Epidermal melanocyte (primary cell): ENCODE data around the gene PKN1.
"Not testable (repeated sequence)": the region's sequence is repeated elsewhere in the genome, so short reads cannot be mapped to it uniquely, and the experiment has no call there.

ENCODE experiments used
- DNase-seq: peaks from one replicate; pipeline ENCODE4 v3.0.0; 2011; ENCODE audit warnings: low spot score; ENCODE audit not compliant: insufficient read length

Gene PKN1

DNA sequence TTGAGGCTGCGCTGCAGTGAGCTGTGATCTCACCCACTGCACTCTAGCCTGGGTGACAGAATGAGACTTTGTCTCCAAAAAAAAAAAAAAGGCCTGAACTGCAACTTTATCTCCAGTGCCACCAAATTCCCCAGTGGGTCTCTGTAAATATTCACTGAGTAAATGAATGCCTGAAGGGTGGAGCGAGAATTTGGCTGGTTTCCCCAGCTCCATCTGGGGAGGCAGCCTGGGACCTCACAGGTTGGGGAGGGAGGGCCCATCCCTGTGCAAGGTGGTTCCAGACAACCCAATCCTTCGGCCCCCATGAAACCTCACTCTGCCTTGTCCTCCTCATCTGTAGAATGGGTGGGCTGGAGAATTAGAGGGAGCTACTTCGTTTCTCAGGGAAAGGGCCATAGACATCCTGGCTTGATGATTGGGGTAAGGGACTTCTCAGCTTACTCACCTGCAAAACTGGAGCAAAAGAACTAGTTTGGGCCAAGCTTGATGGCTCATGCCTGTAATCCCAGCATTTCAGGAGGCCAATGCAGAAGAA is 4.2 kb upstream of the PKN1 start:
- no peak for DNase-seq

DNA sequence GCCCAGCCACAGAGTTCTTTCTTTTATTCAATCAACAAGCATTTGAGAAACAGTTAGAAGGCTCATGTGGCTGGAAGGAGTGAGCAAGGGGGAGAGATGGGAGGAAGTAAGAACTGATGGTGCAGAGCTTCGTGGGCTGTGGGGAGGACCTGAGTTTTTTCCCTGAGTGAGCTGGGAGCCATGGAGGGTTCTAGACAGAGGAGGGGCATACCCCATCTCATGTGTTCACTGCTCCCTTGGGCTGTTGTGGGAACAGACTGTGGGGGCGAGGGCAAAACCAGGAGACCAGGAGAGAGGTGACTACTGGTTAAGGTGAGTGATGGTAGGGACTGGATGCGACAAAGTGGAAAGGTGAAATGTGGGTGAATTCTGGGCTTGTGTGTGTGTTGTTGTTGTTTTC is 2.4 kb upstream of the PKN1 start:
- no peak for DNase-seq

DNA sequence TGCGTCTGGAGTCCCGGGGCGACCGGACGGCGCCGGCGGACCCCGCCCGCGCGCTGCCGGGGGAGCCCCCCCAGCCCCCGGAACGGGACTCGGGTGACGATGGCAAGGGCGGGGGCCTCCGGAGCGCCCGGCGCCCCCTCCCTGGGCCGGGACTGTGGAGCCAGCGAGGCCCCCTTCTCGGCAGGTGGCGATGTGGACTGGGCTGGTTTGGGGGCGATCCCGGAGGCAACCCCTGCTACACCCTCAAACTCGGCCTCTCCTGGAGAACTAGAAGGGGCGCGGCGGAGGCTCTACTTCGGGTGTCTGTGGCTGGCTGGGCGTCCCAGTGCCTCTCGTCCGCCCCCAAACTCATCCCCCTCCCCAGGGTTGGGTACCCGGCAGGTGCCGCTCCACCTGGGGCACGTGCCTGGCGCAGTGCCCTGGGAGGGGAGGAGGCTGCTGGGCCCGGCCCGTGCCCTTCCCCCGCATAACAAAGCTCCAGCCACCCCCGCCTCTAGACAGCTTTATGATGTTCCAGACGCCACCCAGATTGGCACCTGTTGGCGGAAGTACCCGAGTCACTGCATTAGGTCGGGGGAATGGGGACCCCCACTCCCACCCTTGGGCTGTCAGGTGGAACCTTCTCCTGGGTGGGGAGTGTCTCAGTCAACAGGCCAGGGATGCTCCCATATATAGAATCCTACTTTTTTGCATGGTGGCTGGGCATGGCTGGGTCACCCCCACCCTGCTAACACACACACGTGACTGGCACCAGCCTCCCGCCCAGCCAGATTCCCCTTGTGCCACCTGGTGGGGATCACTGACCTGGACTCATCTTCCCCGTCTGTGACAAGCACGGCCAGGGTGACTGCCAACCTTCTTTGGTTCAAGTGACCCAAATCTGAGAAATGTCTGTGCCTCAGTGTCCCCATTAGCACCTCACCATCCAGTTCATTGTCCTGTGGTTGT is 722 bp downstream of the PKN1 start:
- DNase-seq, result no peak

DNA sequence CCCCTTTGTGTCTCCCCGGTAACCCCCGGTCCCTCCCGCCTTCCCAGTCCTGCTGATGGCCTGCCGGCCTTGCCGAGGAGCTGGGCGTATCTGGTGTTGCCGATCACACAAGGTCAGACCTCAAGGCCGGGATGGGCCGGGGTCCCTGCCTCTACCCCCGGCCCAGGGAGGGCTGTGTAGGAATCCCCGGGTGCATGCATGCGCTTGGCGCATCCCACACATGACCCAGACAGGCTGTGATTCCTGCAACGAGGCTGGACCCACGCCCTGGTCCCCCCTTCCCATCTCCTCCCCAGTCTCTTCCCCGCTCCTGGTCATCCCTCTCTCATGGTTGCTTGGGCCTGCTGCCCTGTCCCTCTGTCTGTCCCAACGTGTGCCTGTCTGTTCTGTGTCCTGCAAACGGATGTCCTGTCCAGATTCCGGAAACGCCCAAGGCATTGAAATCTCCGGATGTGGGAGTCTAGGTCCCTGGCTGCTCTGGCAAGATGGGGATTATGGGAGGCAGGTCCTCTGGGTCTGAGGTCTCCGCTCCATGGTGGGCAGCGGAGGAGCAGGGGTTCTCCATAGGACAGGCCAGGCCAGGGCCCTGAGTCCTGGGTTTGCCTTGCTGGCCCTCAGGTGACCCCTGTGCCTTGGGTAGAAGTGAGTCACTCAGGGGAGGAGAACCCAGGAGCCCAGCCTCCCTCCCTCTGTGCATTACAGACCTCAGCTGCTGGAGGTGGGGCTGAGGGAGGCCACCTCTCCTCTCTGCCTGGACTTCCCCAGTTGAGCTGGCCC is 1.6 kb downstream of the PKN1 start:
- DNase-seq, result no peak

DNA sequence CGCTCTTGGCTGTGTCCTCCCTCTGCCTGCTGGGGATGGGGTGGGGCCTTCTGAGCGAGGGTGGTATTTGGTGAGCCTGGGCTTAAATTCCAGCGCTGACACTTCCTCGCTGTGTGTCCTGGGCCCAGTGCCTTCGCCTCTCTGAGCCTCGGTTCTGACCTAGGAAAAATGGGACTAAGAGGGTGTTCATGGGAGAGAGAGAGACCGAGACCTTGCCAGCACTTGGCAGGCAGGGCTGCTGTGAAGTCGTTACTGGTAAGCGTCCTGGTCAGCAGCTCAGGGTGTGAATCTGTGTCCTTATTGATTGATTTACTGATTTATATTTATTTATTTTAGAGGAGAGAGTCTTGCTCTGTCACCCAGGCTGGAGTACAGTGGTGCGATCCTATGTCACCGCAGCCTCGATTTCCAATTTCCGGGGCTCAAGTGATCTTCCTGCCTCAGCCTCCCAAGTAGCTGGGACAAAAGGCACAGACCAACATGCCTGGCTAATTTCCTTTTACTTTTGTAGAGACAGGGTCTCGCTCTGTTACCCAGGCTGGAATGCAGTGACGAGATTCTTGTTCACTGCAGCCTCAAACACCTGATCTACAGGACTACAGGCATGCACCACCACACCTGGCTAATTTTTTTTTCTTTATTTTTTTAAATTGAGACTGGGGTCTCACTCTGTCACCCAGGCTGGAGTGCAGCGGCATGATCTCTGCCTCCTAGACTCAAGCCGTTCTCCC is 2.4 kb downstream of the PKN1 start:
- DNase-seq, result no peak

DNA sequence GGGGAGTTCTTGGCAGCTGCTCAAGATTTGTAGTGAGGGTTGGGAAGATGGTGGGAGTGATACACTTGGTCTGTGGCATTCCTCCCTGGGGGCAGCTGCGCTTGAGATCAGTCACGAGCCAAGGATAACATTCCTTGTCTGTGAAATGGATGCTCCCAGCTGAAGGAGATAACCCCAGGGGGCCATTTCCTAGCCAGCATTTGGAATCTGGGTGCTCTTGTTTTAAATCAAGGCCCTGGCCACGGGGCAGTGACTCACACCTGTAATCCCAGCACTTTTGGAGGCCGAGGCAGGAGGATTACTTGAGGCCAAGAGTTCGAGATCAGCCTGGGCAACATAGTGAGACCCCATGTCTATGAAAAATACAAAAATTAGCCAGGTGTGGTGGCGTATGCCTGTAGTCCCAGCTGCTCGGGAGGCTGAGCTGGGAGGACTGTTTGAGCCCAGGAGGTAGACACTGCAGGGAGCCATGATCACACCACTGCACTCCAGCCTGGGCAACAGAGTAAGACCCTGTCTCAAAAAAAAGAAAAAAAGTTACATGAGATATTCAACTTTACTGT is 4.6 kb downstream of the PKN1 start:
- no peak for DNase-seq

DNA sequence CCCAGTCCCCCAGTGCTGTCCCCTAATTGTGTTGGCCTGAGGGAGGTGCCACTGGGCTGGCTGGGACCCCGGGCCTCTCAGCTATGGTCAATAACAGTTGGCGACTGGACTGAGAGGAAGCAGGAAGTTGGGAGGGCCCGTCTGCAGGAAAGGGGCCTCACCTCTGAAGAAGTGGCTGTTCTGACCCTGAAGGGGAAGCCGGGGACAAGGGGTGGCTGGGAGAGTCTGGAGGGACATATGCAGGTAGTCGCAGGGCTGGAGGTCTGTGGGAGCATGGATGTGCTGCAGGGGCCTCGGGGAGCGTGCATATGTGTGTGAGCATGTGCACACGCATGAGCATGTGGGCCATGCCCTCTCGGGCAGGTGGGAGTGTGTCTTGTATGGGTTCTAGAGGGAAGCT is 5.9 kb downstream of the PKN1 start:
- no peak for DNase-seq

DNA sequence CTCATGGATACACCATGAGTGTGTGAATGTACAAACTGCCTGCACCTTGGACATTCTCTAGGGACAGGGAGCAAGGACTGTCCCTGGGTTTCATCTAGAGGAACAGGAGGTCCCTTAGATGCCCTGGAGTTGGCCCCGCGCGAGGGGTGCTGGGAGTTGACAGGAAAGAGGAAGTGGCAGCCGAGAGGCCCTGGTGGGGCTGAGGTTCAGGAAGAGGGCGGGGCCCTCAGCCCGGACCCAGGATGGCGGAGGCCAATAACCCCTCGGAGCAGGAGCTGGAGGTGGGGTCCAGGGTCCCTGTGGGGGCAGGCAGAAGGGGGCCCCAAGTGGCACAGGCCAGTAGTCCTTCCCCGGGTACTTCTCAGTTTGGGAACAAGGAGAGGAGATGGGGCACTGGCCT is 6.9 kb downstream of the PKN1 start:
- DNase-seq, result no peak

DNA sequence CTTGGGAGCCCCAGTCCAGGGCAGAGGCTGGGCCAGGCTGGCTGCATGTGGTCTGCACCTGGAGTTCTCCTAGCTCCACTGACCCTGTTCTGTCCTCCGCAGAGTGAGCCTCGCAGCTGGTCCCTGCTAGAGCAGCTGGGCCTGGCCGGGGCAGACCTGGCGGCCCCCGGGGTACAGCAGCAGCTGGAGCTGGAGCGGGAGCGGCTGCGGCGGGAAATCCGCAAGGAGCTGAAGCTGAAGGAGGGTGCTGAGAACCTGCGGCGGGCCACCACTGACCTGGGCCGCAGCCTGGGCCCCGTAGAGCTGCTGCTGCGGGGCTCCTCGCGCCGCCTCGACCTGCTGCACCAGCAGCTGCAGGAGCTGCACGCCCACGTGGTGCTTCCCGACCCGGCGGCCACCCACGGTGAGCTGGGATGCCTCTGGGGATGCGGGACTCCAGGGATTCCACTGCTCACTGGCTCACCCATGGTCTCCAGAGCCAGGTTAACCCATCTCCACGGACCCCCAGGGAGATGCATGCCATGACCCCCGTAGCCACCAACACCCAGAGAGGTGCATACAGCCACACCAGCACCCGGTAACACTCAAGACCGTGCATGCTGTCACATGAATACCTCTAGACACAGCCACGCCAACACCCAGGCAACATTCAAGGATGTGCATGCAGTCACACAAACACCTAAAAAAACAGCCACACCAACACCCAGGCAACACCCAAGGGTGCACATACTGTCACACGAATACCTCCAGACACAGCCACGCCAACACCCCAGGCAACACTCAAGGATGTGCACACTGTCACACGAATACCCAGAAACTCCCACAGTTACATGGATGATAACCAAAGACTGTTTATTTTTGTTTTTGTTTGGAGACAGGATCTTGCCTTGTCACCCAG is 8.2 kb downstream of the PKN1 start:
- DNase-seq, result no peak

DNA sequence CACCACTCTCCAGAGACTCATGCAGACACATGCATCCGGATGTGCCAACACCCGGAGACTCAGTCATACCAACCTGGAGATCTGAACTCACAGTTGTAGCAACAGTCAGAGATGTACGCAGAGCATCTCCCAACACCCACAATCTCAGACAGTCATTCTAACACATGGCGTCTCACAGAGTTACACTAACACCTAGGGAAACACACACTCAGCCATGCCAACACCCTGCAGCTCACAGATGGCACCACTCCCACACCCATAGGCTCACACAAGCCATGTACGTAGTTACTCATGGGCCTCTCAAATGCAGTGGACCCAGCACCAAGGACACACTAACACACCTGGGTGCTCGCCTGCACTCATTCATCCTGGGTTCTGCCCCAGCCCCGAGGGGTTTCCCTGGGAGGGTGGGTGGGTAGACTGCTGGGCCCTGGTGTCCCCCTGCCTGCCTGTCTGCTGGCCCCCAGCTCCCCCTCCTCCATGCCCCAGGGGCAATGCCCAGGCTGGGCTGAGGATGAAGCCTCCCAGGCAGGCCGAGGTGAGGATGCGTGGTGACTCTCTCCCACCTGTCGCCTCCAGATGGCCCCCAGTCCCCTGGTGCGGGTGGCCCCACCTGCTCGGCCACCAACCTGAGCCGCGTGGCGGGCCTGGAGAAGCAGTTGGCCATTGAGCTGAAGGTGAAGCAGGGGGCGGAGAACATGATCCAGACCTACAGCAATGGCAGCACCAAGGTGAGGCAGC is 10.0 kb downstream of the PKN1 start:
- DNase-seq, result no peak

DNA sequence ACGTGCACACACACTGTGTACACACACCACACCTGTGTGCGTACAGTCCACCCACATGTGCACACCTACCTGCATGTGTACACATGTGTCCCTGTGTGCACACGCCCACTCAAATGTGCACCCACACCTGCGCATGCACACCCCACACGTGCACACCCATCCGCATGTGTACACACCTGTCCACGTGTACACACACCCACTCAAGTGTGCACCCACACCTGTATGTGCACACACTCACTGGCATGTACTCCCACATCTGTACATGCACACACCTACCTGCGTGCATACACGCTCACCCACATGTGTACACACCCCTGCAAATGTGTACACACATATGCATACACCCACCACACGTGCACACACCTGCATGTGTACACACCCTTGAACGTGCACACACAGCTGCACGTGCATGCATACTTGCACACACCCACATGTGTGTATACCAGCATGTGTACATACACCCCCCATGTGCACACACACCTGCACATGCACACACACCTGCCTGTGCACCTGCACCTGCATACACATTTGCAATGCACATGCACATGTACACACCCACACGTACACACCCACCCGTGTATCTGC is 10.6 kb downstream of the PKN1 start:
- no peak for DNase-seq

DNA sequence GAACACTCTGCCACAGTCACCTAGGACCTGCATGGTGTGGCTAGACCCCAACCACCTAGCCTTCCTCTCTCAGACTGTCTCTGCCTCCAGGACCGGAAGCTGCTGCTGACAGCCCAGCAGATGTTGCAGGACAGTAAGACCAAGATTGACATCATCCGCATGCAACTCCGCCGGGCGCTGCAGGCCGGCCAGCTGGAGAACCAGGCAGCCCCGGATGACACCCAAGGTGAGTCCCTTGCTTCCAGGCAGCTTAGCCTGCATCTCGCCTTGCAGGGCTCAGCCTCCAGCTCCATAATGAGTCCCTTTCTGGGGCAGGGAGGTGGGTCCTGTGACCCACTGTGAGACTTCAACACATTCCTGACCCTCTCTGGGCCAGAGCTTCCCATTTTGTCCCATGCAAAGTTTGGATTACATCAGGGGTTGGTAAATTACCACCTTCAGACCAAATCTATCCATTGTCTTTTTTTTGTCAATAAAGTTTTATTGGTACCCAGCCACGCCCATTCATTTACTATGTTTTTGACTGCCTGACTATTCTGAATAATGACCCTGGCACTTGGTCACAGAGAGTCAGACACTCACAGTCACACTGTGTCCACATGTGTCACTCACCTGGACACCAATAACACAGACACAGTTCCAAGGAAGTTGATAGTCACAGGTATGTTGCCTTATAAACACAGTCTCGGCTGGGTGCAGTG is 13.4 kb downstream of the PKN1 start:
- DNase-seq, result no peak

DNA sequence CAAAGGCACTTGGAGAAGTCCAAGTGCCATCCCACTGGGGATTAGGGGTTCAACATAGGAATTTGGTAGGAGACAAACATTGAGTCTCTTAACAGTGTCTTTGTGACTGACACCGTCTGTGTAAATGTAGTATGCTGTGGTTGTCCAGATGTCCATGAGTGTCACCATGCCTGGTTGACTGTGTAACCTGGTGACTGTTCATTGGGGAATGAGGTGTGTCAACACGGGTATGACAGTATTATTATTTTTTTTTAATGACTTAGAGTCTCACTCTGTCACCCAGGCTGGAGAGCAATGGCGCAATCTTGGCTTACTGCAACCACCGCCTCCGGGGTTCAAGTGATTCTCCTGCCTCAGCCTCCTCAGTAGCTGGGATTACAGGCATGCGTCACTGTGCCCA is 16.2 kb downstream of the PKN1 start:
- no peak for DNase-seq

DNA sequence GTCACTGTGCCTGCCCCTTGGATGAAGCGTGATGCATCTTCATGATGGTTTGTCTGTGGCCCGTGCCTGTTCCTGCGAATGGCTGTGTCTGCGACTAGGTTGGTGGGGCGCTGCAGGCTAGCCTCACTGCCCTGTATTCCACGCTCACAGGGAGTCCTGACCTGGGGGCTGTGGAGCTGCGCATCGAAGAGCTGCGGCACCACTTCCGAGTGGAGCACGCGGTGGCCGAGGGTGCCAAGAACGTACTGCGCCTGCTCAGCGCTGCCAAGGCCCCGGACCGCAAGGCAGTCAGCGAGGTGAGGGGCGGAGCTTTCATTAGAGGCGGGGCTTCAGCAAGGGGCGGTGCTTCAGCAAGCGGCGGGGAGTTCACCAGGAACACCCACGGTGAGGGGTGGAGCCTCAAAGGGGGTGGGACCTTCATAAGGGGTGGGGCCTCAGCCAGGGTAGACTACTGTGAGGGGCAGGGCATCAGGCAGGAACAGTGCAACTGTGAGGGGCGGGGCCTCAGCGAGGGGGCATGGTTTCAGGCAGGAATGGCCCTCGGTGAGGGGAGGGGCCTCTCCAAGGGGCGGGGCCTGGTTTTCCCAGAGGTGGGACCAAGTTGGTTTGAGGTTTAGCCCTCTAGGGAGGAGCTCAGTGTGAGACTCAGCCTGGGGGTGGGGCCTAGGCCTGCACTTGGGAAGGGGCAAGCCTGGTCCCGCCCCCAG is 17.2 kb downstream of the PKN1 start:
- no peak for DNase-seq

DNA sequence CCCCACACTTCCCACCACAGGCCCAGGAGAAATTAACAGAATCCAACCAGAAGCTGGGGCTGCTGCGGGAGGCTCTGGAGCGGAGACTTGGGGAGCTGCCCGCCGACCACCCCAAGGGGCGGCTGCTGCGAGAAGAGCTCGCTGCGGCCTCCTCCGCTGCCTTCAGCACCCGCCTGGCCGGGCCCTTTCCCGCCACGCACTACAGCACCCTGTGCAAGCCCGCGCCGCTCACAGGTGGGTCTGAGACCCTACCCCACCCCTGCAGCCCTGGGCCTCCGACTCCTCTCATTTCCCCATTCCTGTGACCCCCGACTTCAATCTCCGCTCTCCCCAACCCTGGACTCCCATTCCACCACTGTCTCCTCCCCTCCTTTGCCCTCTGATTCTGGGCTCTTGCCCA is 17.8 kb downstream of the PKN1 start:
- no peak for DNase-seq

DNA sequence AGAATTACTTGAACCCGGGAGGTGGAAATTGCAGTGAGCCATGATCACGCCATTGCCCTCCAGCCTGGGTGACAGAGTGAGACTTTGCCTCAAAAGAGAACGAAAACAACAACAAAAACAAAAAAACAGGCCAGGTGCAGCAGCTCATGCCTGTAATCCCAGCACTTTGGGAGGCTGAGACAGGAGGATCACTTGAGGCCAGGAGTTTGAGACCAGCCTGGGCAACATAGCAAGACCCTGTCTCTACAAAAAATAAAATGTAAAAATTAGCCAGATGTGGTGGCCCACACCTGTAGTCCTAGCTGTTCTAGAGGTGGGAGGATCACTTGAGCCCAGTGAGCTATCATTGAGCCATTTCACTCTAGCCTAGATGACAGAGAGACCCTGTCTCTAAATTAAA is 19.2 kb downstream of the PKN1 start:
- DNase-seq, result not testable (repeated sequence)

DNA sequence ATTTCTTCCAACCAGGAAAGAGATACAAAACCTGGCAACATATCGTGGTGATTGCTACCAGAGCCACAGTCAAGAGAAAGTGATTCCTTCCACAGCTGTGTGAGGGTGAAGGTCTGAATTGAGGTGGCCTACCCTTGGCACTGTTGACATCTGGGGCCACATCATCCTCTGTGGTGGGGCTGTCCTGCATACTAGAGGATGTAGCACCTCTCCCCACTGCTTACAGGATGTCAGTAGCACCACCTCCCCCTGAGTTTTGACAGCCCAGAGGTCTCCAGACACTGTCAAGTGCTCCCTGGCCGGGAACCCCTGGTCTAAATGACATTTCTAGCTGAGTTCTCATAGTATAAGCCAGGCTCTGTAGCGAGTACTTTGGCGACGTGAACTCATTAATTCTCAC is 26.6 kb downstream of the PKN1 start:
- no peak for DNase-seq

DNA sequence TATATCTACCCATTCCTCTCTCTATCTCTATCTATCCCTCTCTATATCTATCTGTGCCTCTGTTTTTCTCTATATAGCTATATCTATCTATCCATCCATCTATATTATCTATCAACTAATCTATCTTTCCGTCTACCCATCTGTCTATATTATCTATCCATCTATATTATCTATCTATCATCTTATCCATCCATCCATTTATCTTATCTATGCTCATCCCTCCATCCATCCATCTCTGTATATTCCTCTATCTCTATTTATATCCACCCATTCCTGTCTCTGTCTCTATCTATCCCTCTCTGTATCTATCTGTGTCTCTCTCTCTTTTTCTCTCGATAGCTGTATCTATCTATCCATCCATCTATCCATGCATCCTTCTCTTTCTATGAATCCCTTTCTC is 27.8 kb downstream of the PKN1 start:
- no peak for DNase-seq
